Cardiac fibroblast (primary cell): Measurements from ENCODE around the gene AOX1.

Experiments used
- DNase-seq, 2 donors: peaks; one replicate each; pipeline versions ENCODE4 v3.0.0 to v3.0.0-alpha.2; 2010; ENCODE audit warnings: low read depth in 2 of 2
- H3K4me3 ChIP-seq, 2 donors: replicated peaks in 1 of 2; 1 replicate in 1 of 2; 2 replicates in 1 of 2; pipeline ENCODE4 v1.5.1; 2011; ENCODE audit warnings: low read depth in 2 of 2, low read length in 2 of 2, mild to moderate bottlenecking in 2 of 2, moderate library complexity in 1 of 2
- CTCF ChIP-seq: IDR thresholded peaks from one replicate; pipeline ENCODE4 v1.5.1; 2011; ENCODE audit warnings: low read depth, mild to moderate bottlenecking, low read length, inconsistent platforms

AOX1 gene

DNA sequence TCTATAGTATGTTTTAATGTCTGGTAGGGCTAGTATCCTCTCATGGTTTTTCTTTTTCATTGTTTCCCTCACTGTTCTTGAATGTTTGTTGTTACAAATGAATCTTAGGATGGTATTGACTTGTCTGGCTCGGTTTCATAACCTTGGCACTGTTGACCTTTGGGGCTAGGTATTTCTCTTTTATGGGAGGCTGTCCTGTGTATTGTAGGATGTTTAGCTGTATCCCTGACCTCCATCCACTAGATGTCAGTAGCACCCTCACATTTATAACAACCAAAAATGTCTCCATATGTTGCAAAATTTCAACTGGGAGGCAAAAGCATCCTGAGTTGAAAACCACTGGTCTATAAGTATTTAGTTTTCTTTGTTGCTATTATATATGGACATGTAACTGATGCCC, 7.0 kb upstream of the AOX1 start:
- peak; percentile 72 for TF ChIP-seq CTCF
- peak; percentile 61 to 77 for DNase-seq
- no peak overlapping the region for H3K4me3 ChIP-seq

DNA sequence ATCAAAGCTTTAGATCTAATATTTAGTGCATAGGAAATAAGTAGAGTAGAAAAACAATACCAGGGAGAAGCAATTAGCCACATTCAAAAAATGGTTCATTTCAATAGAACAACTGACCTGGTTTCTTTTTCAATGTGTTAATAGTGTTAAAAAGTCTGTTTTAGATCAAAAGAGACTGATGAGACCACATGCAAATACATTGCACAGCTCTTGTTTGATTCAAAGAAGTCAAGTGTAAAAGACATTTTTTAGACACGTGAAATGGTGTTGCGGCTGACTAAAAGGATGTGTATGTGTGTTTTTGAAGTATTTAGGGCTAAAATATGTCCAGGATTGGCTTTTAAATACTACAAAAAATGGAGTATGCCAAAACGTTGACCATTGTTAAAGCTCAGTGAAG, 1.2 kb upstream of the AOX1 start:
- no peak for DNase-seq
- H3K4me3 ChIP-seq: no peak overlapping the region
- no peak for TF ChIP-seq CTCF

DNA sequence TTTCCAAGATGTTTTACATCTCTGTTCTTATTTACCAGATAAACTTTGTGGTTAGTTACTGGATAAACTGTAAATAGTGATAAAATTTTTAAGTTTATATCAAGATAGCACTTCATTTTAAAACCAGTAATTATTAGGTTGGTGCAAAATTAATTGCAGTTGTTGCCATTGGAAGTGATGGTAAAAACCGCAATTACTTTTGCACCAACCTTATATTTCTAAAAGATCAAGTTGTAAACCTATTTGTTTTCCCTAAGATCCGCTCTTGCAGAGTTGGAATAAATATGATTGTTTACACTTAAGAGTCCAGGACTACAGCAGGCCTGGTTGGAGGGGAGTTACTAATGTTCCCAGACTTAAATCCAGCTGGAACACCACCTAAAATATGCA, 479 bp upstream of the AOX1 start:
- DNase-seq: no peak
- TF ChIP-seq CTCF: no peak
- peak overlapping the region; percentile 61 to 62 for H3K4me3 ChIP-seq

DNA sequence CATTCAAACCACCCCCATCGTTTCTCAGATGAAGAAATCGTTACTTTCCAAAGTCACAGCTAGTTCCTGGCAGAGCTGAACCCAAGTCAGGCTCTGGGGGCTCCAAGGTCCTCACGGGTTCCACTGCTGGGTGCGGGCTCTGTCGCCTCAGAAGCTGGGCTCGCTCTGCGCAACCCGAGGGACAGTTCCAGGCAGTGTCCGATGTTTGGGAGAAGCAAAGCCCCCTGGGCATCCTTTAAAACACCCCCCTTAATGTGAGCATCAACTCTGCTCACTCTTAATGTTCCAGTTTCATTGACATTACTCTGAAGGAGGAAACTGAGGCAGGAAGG, 796 bp downstream of the AOX1 start:
- H3K4me3 ChIP-seq: peak overlapping the region; percentile 61 to 62
- no peak for DNase-seq

GRCh38 chr2:200587007-200587616, 1.3 kb downstream of the AOX1 start:
- no peak overlapping the region for H3K4me3 ChIP-seq
- DNase-seq: no peak
- no peak for TF ChIP-seq CTCF

More for the DNA sequence above, 796 bp downstream of the AOX1 start:
- no peak for TF ChIP-seq CTCF

- no peak for DNase-seq
- no peak for TF ChIP-seq CTCF
- no peak overlapping the region for H3K4me3 ChIP-seq
These were observed 2.4 kb downstream of the AOX1 start for GRCh38 chr2:200588076-200588678.

DNA sequence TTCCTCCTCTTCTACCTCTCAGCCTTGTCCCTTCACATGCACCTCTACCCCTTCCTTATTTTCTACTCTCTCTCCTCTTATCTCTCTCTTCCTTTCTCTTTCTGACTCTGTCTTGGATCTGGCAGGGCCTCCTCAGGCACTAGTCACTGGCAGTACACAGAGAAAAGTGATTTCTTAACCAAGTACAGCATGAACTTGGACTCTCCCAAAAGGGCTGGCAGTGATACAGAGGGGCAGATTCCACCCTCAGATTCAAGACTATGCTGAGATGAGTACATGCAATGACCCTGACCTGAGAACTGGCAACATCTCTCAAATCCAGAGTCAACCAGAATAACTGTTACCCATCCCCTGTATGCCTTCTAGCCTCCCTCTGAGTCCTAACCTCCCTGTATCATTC, 4.3 kb downstream of the AOX1 start:
- DNase-seq: peak; percentile 61 to 67
- TF ChIP-seq CTCF: no peak
- H3K4me3 ChIP-seq: no peak overlapping the region
